OCI-M2 (cell line): ENCODE measurements around the gene HERPUD2.
"Not testable (repeated sequence)": the region's sequence is repeated elsewhere in the genome, so short reads cannot be mapped to it uniquely, and the experiment has no call there.

Experiments used
- DNase-seq: peaks from one replicate; lab custom pipeline; 2025; ENCODE audit not compliant: unreplicated experiment; lab: John Stamatoyannopoulos, UW

The HERPUD2 gene

GRCh38 chr7:35617041-35617440 lies 77.9 kb downstream of the HERPUD2 start:
- no peak for DNase-seq

- DNase-seq = no peak
These were observed 81.8 kb downstream of the HERPUD2 start for GRCh38 chr7:35613150-35613549.

GRCh38 chr7:35605760-35606159 lies 89.2 kb downstream of the HERPUD2 start:
- DNase-seq = no peak

GRCh38 chr7:35604595-35604994 lies 90.3 kb downstream of the HERPUD2 start:
- DNase-seq = no peak

GRCh38 chr7:35599645-35600044 lies 95.3 kb downstream of the HERPUD2 start:
- no peak for DNase-seq

- no peak for DNase-seq
These were observed 95.9 kb downstream of the HERPUD2 start for GRCh38 chr7:35599061-35599460.

GRCh38 chr7:35596061-35596460 lies 98.9 kb downstream of the HERPUD2 start:
- DNase-seq = no peak

- DNase-seq = no peak
These were observed 101.0 kb downstream of the HERPUD2 start for GRCh38 chr7:35593899-35594298.

GRCh38 chr7:35588647-35589046 lies 106.3 kb downstream of the HERPUD2 start:
- no peak for DNase-seq

- no peak for DNase-seq
These were observed 109.9 kb downstream of the HERPUD2 start for GRCh38 chr7:35584990-35585389.

GRCh38 chr7:35584533-35584932 lies 110.4 kb downstream of the HERPUD2 start:
- not testable (repeated sequence) for DNase-seq
